IMR-90 (cell line): ENCODE measurements around the gene PROCA1. TPM values are rescaled to one million over a fixed set of nuclear protein-coding genes. Genes with fewer than 3 reads are reported as not detected.

Experiments used
- ATAC-seq: fragments of 200-7000 bp; cut with Tn5 transposase; 2 replicates; pipeline ENCODE4 v1.9.1; 2020; ENCODE audit warnings: low read depth, mild to moderate bottlenecking, moderate library complexity
- BruUV-seq: library from RNA; stranded (reverse); fragments of 400-500 nt; replicated peaks from 2 replicates; lab custom pipeline; 2021; lab: Mats Ljungman, UMichigan
- CTCF ChIA-PET: fragments of 300-600 bp; formaldehyde crosslinking; extraction: SDS; loops from one replicate; lab custom pipeline; 2021; ENCODE audit warnings: antibody characterized with exemption; lab: Yijun Ruan, JAX
- POLR2A ChIA-PET: fragments of 300-600 bp; sonication (Branson Sonifier 250); formaldehyde crosslinking; loops from one replicate; lab custom pipeline; 2022; ENCODE audit warnings: antibody characterized with exemption; ENCODE audit not compliant: unreplicated experiment; lab: Charles Lee
- DNase-seq: peaks from one replicate; pipeline ENCODE4 v3.0.0; 2013
- H2AFZ ChIP-seq: replicated peaks from 2 replicates; pipeline ENCODE3; 2013; ENCODE audit warnings: low read length, mild to moderate bottlenecking; ENCODE audit not compliant: poor library complexity
- H2AK5ac ChIP-seq: 2 replicates; pipeline ENCODE4 v1.6.1; 2013; ENCODE audit warnings: low read depth, low read length, inconsistent platforms
- H2AK9ac ChIP-seq: replicated peaks from 2 replicates; pipeline ENCODE3; 2013; ENCODE audit warnings: mild to moderate bottlenecking, low read depth, low read length, moderate library complexity; ENCODE audit not compliant: poor library complexity
- H2BK120ac ChIP-seq: 2 replicates; pipeline ENCODE4 v1.6.1; 2013; ENCODE audit warnings: low read depth, low read length, inconsistent platforms
- H2BK15ac ChIP-seq: 3 replicates; pipeline ENCODE4 v1.6.1; 2013; ENCODE audit warnings: low read depth, low read length, inconsistent platforms
- H2BK20ac ChIP-seq: 2 replicates; pipeline ENCODE4 v1.6.1; 2013; ENCODE audit warnings: low read depth, mild to moderate bottlenecking, inconsistent platforms, low read length, moderate library complexity
- H2BK5ac ChIP-seq: 2 replicates; pipeline ENCODE4 v1.6.1; 2013; ENCODE audit warnings: mild to moderate bottlenecking, low read depth, low read length, inconsistent platforms; ENCODE audit not compliant: poor library complexity, severe bottlenecking
- H3K14ac ChIP-seq: replicated peaks from 2 replicates; pipeline ENCODE4 v1.6.1; 2013; ENCODE audit warnings: low read depth, low read length, inconsistent platforms
- H3K18ac ChIP-seq: 2 replicates; pipeline ENCODE4 v1.6.1; 2013; ENCODE audit warnings: low read depth, low read length, control low read depth
- H3K23ac ChIP-seq: 2 replicates; pipeline ENCODE4 v1.6.1; 2013; ENCODE audit warnings: low read depth, low read length, inconsistent platforms
- H3K27ac ChIP-seq: 2 replicates; pipeline ENCODE4 v1.5.1; 2013; ENCODE audit warnings: mild to moderate bottlenecking, control low read depth, low read length; ENCODE audit not compliant: insufficient read depth
- H3K27me3 ChIP-seq: 2 replicates; pipeline ENCODE4 v1.6.1; 2013; ENCODE audit warnings: low read length; ENCODE audit not compliant: control insufficient read depth, insufficient read depth
- H3K36me3 ChIP-seq: 2 replicates; pipeline ENCODE4 v1.6.1; 2013; ENCODE audit warnings: low read length, mixed read lengths; ENCODE audit not compliant: control insufficient read depth, insufficient read depth
- H3K4ac ChIP-seq: 2 replicates; pipeline ENCODE4 v1.6.1; 2013; ENCODE audit warnings: low read depth, low read length, inconsistent platforms
- H3K4me1 ChIP-seq: 2 replicates; pipeline ENCODE4 v1.6.1; 2013; ENCODE audit warnings: low read length, mixed read lengths; ENCODE audit not compliant: control insufficient read depth, insufficient read depth
- H3K4me2 ChIP-seq: 2 replicates; pipeline ENCODE4 v1.6.1; 2013; ENCODE audit warnings: low read depth, mild to moderate bottlenecking, control low read depth, low read length, moderate library complexity
- H3K4me3 ChIP-seq: 2 replicates; pipeline ENCODE4 v1.5.1; 2013; ENCODE audit warnings: low read depth, mild to moderate bottlenecking, control low read depth, low read length, moderate library complexity; ENCODE audit not compliant: insufficient read depth
- H3K56ac ChIP-seq: 2 replicates; pipeline ENCODE4 v1.6.1; 2013; ENCODE audit warnings: low read length, inconsistent platforms; ENCODE audit not compliant: insufficient read depth; ENCODE audit errors: extremely low read depth
- H3K79me1 ChIP-seq, 2 experiments: 2 replicates each; pipeline ENCODE4 v1.6.1; 2013; ENCODE audit warnings: low read length in 2 of 2, inconsistent platforms in 1 of 2, low read depth in 1 of 2
- H3K9ac ChIP-seq: 2 replicates; pipeline ENCODE4 v1.6.1; 2013; ENCODE audit warnings: low read depth, low read length, control low read depth
- H3K9me1 ChIP-seq: 2 replicates; pipeline ENCODE4 v1.6.1; 2013; ENCODE audit warnings: low read length, inconsistent platforms; ENCODE audit not compliant: insufficient read depth
- H3K9me3 ChIP-seq: 2 replicates; pipeline ENCODE4 v1.6.1; 2013; ENCODE audit warnings: low read length; ENCODE audit not compliant: control insufficient read depth, insufficient read depth
- H4K20me1 ChIP-seq: 2 replicates; pipeline ENCODE4 v1.6.1; 2013; ENCODE audit warnings: low read length, inconsistent platforms; ENCODE audit not compliant: insufficient read depth
- H4K5ac ChIP-seq: 2 replicates; pipeline ENCODE4 v1.6.1; 2013; ENCODE audit warnings: mild to moderate bottlenecking, low read depth, low read length, control low read depth
- H4K8ac ChIP-seq, 2 experiments: 2 replicates each; pipeline ENCODE4 v1.6.1; 2013; ENCODE audit warnings: low read depth in 2 of 2, low read length in 2 of 2, control low read depth in 1 of 2, inconsistent platforms in 1 of 2
- H4K91ac ChIP-seq: 2 replicates; pipeline ENCODE4 v1.6.1; 2013; ENCODE audit warnings: low read depth, low read length, inconsistent platforms; ENCODE audit not compliant: insufficient read depth
- CEBPB ChIP-seq: IDR thresholded peaks from 2 replicates; pipeline ENCODE4 v1.6.1; 2012; ENCODE audit warnings: low read depth, low read length, improper control_type of control experiment
- CHD1 ChIP-seq: IDR thresholded peaks from 2 replicates; pipeline ENCODE4 v1.6.1; 2012; ENCODE audit warnings: low read depth, low read length, improper control_type of control experiment
- CTCF ChIP-seq: conservative IDR thresholded peaks from 2 replicates; pipeline ENCODE4 v1.5.1; 2012; ENCODE audit warnings: mild to moderate bottlenecking, low read depth, low read length, improper control_type of control experiment
- ELK1 ChIP-seq: fragments of 150-350 bp; IDR thresholded peaks from 2 replicates; pipeline ENCODE4 v1.6.1; 2016; ENCODE audit warnings: low read depth, mild to moderate bottlenecking, low read length, moderate library complexity, borderline replicate concordance
- FOS ChIP-seq: fragments of 150-350 bp; IDR thresholded peaks from 2 replicates; pipeline ENCODE4 v1.6.1; 2016; ENCODE audit warnings: low read depth, low read length
- MAFK ChIP-seq: IDR thresholded peaks from 2 replicates; pipeline ENCODE4 v1.6.1; 2012; ENCODE audit warnings: low read depth, low read length, improper control_type of control experiment
- MXI1 ChIP-seq: IDR thresholded peaks from 2 replicates; pipeline ENCODE4 v1.6.1; 2012; ENCODE audit warnings: low read depth, mild to moderate bottlenecking, low read length, moderate library complexity, borderline replicate concordance
- POLR2A ChIP-seq: IDR thresholded peaks from 2 replicates; pipeline ENCODE4 v1.6.1; 2012; ENCODE audit warnings: mild to moderate bottlenecking, low read depth, low read length
- WGBS, 2 experiments: methylation state at CpG; one replicate each; pipeline versions ENCODE4 v1.1.5 to v1.1.7; 2013; ENCODE audit warnings: missing lambda C conversion rate in 2 of 2; ENCODE audit not compliant: insufficient read length in 1 of 2; ENCODE audit errors: extremely low coverage in 2 of 2; 5-methylcytosine and 5-hydroxymethylcytosine counted together
- dilution Hi-C: fragments of 300-500 bp; cut with HindIII; formaldehyde crosslinking; loops from one replicate; pipeline ENCODE4 v1.14.3; 2018; ENCODE audit warnings: low sequenced_read_pairs; ENCODE audit not compliant: unreplicated experiment
- in situ Hi-C: fragments of 300-500 bp; cut with MboI; formaldehyde crosslinking; loops from 3 replicates; pipeline ENCODE4 v1.14.3; 2019; ENCODE audit warnings: low sequenced_read_pairs, inconsistent platforms, mixed read lengths
- intact Hi-C: fragments of 100-400 bp; cut with micrococcal nuclease; formaldehyde crosslinking; loops from 2 replicates; pipeline ENCODE4 v1.10.0; 2022
- polyA plus RNA-seq, 3 experiments: library from polyadenylated mRNA; depleted of rRNA; stranded (reverse); fragments of >200 nt; gene quantifications; 2 replicates each; pipeline ENCODE4 v1.2.3, GENCODE V29; 2012; ENCODE audit warnings: low replicate concordance in 1 of 3
- total RNA-seq: library from RNA; depleted of rRNA; stranded (reverse); fragments of >200 nt; gene quantifications from 2 replicates; pipeline ENCODE4 v1.2.3, GENCODE V29; 2012

Gene PROCA1
- total and polyA plus RNA-seq, 2 of the 4 experiments (the other 2 are of a cell fraction), result 0.36 to 1.7 TPM

- no TSS peak for BruUV-seq
- no peak overlapping the region for H2AFZ ChIP-seq
- intact Hi-C loops (no loop called here), dilution Hi-C loops (no loop called here), in situ Hi-C loops (no loop called here)
- no peak overlapping the region for H3K4ac ChIP-seq
- H2BK5ac ChIP-seq, result no peak overlapping the region
- no peak overlapping the region for H3K23ac ChIP-seq
- H2AK9ac ChIP-seq, result no peak overlapping the region
- no peak for ATAC-seq
- no peak overlapping the region for H3K9ac ChIP-seq
- H4K5ac ChIP-seq, result no peak overlapping the region
- H3K27me3 ChIP-seq, result no peaks in the 10 kb centered on the region
- H2AK5ac ChIP-seq, result no peak overlapping the region
- H4K91ac ChIP-seq, result no peak overlapping the region
- H3K14ac ChIP-seq, result no peak overlapping the region
- H3K56ac ChIP-seq, result no peak overlapping the region
- peak; percentile 69 for DNase-seq
- no peak overlapping the region for H3K4me2 ChIP-seq
- WGBS, 2 experiments, result no CpG with 5 or more reads among the region's 5 CpGs
- no peak overlapping the region for H2BK120ac ChIP-seq
- no peak overlapping the region for H3K4me3 ChIP-seq
- ChIA-PET CTCF (interaction anchor here (0.8 to 0.9 kb wide), 2 partner anchors 11 to 12 kb away, joined by 3 to 5 read pairs; partner anchors contain the start of gene BLTP2), POLR2A (no interaction called here)
- no peak overlapping the region for H2BK20ac ChIP-seq
- H3K4me1 ChIP-seq, result peaks cover 2% of the 10 kb centered on the region; the same call in 1 of the 2 replicates
- TF ChIP-seq CHD1 (no peak), MXI1 (no peak), POLR2A (no peak), CTCF (no peak), FOS (no peak), MAFK (no peak), ELK1 (no peak), CEBPB (peak; percentile 34; the same call in 1 of the 2 replicates)
- no peak overlapping the region for H2BK15ac ChIP-seq
- no peak overlapping the region for H3K27ac ChIP-seq
- peaks cover 14 to 54% of the 10 kb centered on the region in 2 experiments for H3K79me1 ChIP-seq
- H4K20me1 ChIP-seq, result peaks cover 33% of the 10 kb centered on the region
- H4K8ac ChIP-seq, result no peak overlapping the region
- no peak overlapping the region for H3K18ac ChIP-seq
- peaks cover 24% of the 10 kb centered on the region for H3K36me3 ChIP-seq
- H3K9me1 ChIP-seq, result 0 out of 2 replicates have a peak, but pooled peaks cover 8% of the 10 kb centered on the region
- no peaks in the 10 kb centered on the region for H3K9me3 ChIP-seq
These were observed 53.9 kb downstream of the PROCA1 start for GRCh38 chr17:28657756-28658155.
